B cell (primary cell): Measurements from ENCODE around the gene MLLT3. TPM values are rescaled to one million over a fixed set of nuclear protein-coding genes. Genes with fewer than 3 reads are reported as not detected.

Experiments
- ATAC-seq: fragments of 200-7000 bp; cut with Tn5 transposase; one replicate; pipeline ENCODE4 v1.10.0; 2021; ENCODE audit warnings: low read depth, mild to moderate bottlenecking, moderate number of reproducible peaks, moderate library complexity
- CTCF ChIA-PET: fragments of 350-600 bp; sonication (Branson Sonifier 250); formaldehyde crosslinking; loops from one replicate; lab custom pipeline; 2021; ENCODE audit warnings: antibody characterized with exemption, inconsistent platforms; lab: Charles Lee
- POLR2A ChIA-PET: fragments of 350-600 bp; sonication (Branson Sonifier 250); formaldehyde crosslinking; loops from one replicate; lab custom pipeline; 2021; ENCODE audit warnings: antibody characterized with exemption; lab: Charles Lee
- DNase-seq: peaks from one replicate; pipeline ENCODE4 v3.0.0; 2013
- H2AFZ ChIP-seq: 2 replicates; pipeline ENCODE4 v1.6.1; 2012; ENCODE audit warnings: mild to moderate bottlenecking, low read depth, low read length; ENCODE audit not compliant: insufficient read depth, poor library complexity, severe bottlenecking
- H3K27ac ChIP-seq, 2 donors: 1 replicate in 1 of 2; 2 replicates in 1 of 2; pipeline ENCODE4 v1.5.1; 2012 to 2013; ENCODE audit warnings: low read length in 2 of 2, mild to moderate bottlenecking in 2 of 2, moderate library complexity in 1 of 2
- H3K27me3 ChIP-seq, 4 experiments: fragments of 200-600 bp in 1 of 4; sonication (generic) in 1 of 4; replicated peaks in 1 of 4; 1 replicate in 2 of 4; 2 replicates in 2 of 4; pipeline versions ENCODE4 v1.6.1 to v1.7.0; 2013 to 2016; ENCODE audit warnings: low read length in 3 of 4, mild to moderate bottlenecking in 2 of 4, mixed read lengths in 1 of 4, moderate library complexity in 1 of 4; ENCODE audit not compliant: insufficient read depth in 4 of 4, control insufficient read depth in 3 of 4; ENCODE audit errors: control extremely low read depth in 1 of 4
- H3K36me3 ChIP-seq, 2 experiments: replicated peaks in 1 of 2; 1 replicate in 1 of 2; 2 replicates in 1 of 2; pipeline versions ENCODE4 v1.6.1 to v1.7.1; 2013; ENCODE audit warnings: low read length in 1 of 2; ENCODE audit not compliant: insufficient read depth in 2 of 2, control insufficient read depth in 1 of 2; ENCODE audit errors: control extremely low read depth in 1 of 2, extremely low read depth in 1 of 2
- H3K4me1 ChIP-seq, 2 donors: fragments of 200-600 bp in 1 of 2; sonication (generic) in 1 of 2; 1 replicate in 1 of 2; 2 replicates in 1 of 2; pipeline versions ENCODE4 v1.5.1 to v1.6.1; 2013 to 2017; ENCODE audit warnings: low read length in 2 of 2; ENCODE audit not compliant: control insufficient read depth in 2 of 2, insufficient read depth in 2 of 2
- H3K4me2 ChIP-seq: replicated peaks from 2 replicates; pipeline ENCODE3; 2012; ENCODE audit warnings: mild to moderate bottlenecking, low read depth, low read length; ENCODE audit not compliant: poor library complexity, severe bottlenecking
- H3K4me3 ChIP-seq, 5 experiments: fragments of 200-600 bp in 1 of 5; sonication (generic) in 1 of 5; 1 replicate in 3 of 5; 2 replicates in 2 of 5; pipeline versions ENCODE4 v1.5.1 to v1.7.0; 2011 to 2016; ENCODE audit warnings: low read length in 4 of 5, mild to moderate bottlenecking in 4 of 5, low read depth in 2 of 5, control low read depth in 1 of 5, moderate library complexity in 1 of 5; ENCODE audit not compliant: insufficient read depth in 1 of 5; ENCODE audit errors: control extremely low read depth in 1 of 5, extremely low read depth in 1 of 5
- H3K79me2 ChIP-seq: fragments of 200-600 bp; sonication (generic); one replicate; pipeline ENCODE4 v1.6.0; 2016; ENCODE audit warnings: low read length; ENCODE audit not compliant: control insufficient read depth, insufficient read depth
- H3K9ac ChIP-seq: fragments of 200-600 bp; sonication (generic); 2 replicates; pipeline ENCODE4 v1.6.1; 2017; ENCODE audit warnings: mild to moderate bottlenecking, low read length, moderate library complexity
- H3K9me3 ChIP-seq, 3 donors: one replicate each; pipeline versions ENCODE4 v1.6.1 to v1.7.1; 2013; ENCODE audit warnings: low read length in 2 of 3; ENCODE audit not compliant: control insufficient read depth in 2 of 3, insufficient read depth in 1 of 3; ENCODE audit errors: control extremely low read depth in 1 of 3
- H4K20me1 ChIP-seq: 2 replicates; pipeline ENCODE4 v1.6.0; 2012; ENCODE audit warnings: mild to moderate bottlenecking, low read length; ENCODE audit not compliant: insufficient read depth, control insufficient read depth, poor library complexity, severe bottlenecking
- H3K27ac Mint-ChIP-seq: one replicate; pipeline ENCODE4 v1.8.0; 2021; ENCODE audit warnings: mixed read lengths
- H3K27me3 Mint-ChIP-seq: one replicate; pipeline ENCODE4 v1.8.0; 2021; ENCODE audit warnings: mixed read lengths
- H3K4me1 Mint-ChIP-seq: one replicate; pipeline ENCODE4 v1.8.0; 2021; ENCODE audit warnings: mixed read lengths
- H3K4me3 Mint-ChIP-seq: one replicate; pipeline ENCODE4 v1.8.0; 2021; ENCODE audit warnings: mixed read lengths
- H3K9me3 Mint-ChIP-seq: one replicate; pipeline ENCODE4 v1.8.0; 2022; ENCODE audit warnings: mixed read lengths; ENCODE audit not compliant: insufficient read depth
- CTCF ChIP-seq: fragments of 200-600 bp; IDR thresholded peaks from one replicate; pipeline ENCODE4 v1.8.0; 2022; ENCODE audit warnings: antibody characterized with exemption, mild to moderate bottlenecking
- EZH2 ChIP-seq: IDR thresholded peaks from 2 replicates; pipeline ENCODE4 v1.6.1; 2012; ENCODE audit warnings: borderline replicate concordance, low read depth, mild to moderate bottlenecking, moderate library complexity, low read length; ENCODE audit not compliant: insufficient read depth, poor library complexity, severe bottlenecking
- WGBS: methylation state at CpG from one replicate; pipeline ENCODE4 v1.1.5; 2013; ENCODE audit warnings: missing lambda C conversion rate; ENCODE audit not compliant: insufficient coverage; 5-methylcytosine and 5-hydroxymethylcytosine counted together
- intact Hi-C: fragments of 100-400 bp; cut with micrococcal nuclease; formaldehyde crosslinking; loops from one replicate; pipeline ENCODE4 v1.10.0; 2022
- polyA plus RNA-seq: library from polyadenylated mRNA; depleted of rRNA; stranded (reverse); fragments of >200 nt; gene quantifications from 2 replicates; pipeline ENCODE4 v1.2.3, GENCODE V29; 2012
- total RNA-seq, 2 donors: library from RNA; stranded (reverse); fragments of 120-200 nt in 1 of 2; gene quantifications; 1 replicate in 1 of 2; 2 replicates in 1 of 2; pipeline versions ENCODE4 v1.2.3 to v1.2.4, GENCODE V29; 2013 to 2022

Gene MLLT3
- total and polyA plus RNA-seq, 2 donors (not counting 1 experiment from before 2014, with no cell fraction given) = 3.4 to 3.6 TPM

- peaks cover 0 to 3% (median 1%) of the 10 kb centered on the region in 4 experiments for H3K27me3 ChIP-seq
- no peak for ATAC-seq
- CTCF ChIA-PET = interaction anchor here (2.2 kb wide), 1 partner anchor 18 kb away, joined by 7 read pairs; the partner anchor contains the start of gene MLLT3
- peak overlapping the region in 1 of 5 experiments; percentile 6 for H3K4me3 ChIP-seq
- no peak overlapping the region for H2AFZ ChIP-seq
- POLR2A ChIA-PET = no interaction called here
- H3K9ac ChIP-seq = no peak overlapping the region
- H3K79me2 ChIP-seq = no peaks in the 10 kb centered on the region
- no peaks in the 10 kb centered on the region for H3K36me3 ChIP-seq
- no peak for TF ChIP-seq CTCF
- no peak for TF ChIP-seq EZH2
- intact Hi-C loops = no loop called here
- H3K9me3 Mint-ChIP-seq = no peaks in the 10 kb centered on the region
- H3K4me1 ChIP-seq = peaks cover 0 to 6% of the 10 kb centered on the region in 2 donors
- H3K9me3 ChIP-seq = no peaks in the 10 kb centered on the region
- DNase-seq = peak; percentile 14
- no peaks in the 10 kb centered on the region for H4K20me1 ChIP-seq
- no peak overlapping the region for H3K27ac Mint-ChIP-seq
- peak overlapping the region; percentile 40 for H3K4me2 ChIP-seq
- H3K27me3 Mint-ChIP-seq = peaks cover 13% of the 10 kb centered on the region
- H3K27ac ChIP-seq = no peak overlapping the region
- WGBS = 10% methylated on average over 2 of the region's 5 CpGs
- H3K4me1 Mint-ChIP-seq = peaks cover 3% of the 10 kb centered on the region
- no peak overlapping the region for H3K4me3 Mint-ChIP-seq
Measured at GRCh38 chr9:20604562-20604961, 17.7 kb downstream of the MLLT3 start.

GRCh38 chr9:20603524-20604268 is 18.6 kb downstream of the MLLT3 start:
- Histone ChIP-seq H3K9me3 (no peaks in the 10 kb centered on the region), H3K79me2 (no peaks in the 10 kb centered on the region), H3K4me2 (no peak overlapping the region), H3K27me3 (peaks cover 0 to 2% (median 0%) of the 10 kb centered on the region in 4 experiments), H3K36me3 (no peaks in the 10 kb centered on the region), H3K9ac (no peak overlapping the region), H4K20me1 (no peaks in the 10 kb centered on the region), H3K27ac (no peak overlapping the region), H2AFZ (no peak overlapping the region), H3K4me3 (no peak overlapping the region), H3K4me1 (peaks cover 0 to 6% of the 10 kb centered on the region in 2 donors)
- ChIA-PET CTCF (no interaction called here), POLR2A (no interaction called here)
- WGBS = no CpG with 5 or more reads among the region's 5 CpGs
- TF ChIP-seq EZH2 (no peak), CTCF (no peak)
- Mint-ChIP-seq H3K4me3 (no peak overlapping the region), H3K4me1 (peaks cover 3% of the 10 kb centered on the region), H3K27ac (no peak overlapping the region), H3K27me3 (peaks cover 7% of the 10 kb centered on the region), H3K9me3 (no peaks in the 10 kb centered on the region)
- intact Hi-C loops = no loop called here
- ATAC-seq (no peak), DNase-seq (no peak)
